ENCODE data around the gene RPS18. TPM values are rescaled to one million over a fixed set of nuclear protein-coding genes. Genes with fewer than 3 reads are reported as not detected.
A peak's percentile ranks its signal among the peaks of the same experiment; 100 is the strongest.

The RPS18 gene
- total and polyA plus RNA-seq, 2 of the 13 experiments (the other 11 are each of a cell fraction or from before 2014, with no cell fraction given): 3,896 to 5,806 TPM

DNA sequence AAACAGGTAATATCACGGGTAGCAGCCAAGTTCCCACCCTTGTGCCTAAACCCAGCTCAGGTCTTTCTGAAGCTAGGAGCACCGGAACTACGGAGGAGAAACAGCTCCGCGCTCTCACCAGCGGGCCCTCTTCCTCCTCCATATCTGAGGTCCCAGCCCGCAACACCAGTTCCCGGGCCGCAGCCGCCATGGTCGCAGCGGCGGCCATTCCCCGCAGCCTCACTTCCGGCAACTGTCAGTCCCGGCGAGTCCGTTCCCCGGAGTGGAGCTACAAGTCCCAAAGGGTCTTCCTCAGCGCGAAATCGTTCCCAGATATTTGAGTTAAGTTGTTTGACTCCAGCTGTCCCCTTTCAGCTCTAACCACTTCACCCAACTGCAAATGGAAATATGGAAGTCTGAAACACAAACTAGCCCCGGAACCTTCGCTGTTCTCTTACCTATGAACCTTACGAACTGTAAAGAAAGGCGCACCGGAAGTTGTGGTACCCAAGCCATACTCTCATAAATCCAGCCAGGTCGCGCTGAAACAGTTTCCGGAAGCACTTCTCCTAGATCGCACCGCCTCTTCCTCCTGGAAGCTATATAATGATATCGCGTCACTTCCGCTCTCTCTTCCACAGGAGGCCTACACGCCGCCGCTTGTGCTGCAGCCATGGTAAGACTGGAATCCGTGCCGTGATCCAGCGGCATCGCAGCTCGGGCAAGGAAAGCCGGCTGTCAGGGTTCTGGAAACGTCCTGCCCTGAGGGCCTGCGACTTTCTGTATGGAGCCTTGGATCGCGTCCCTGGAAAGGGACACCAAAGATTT, at the start of gene RPS18, which contains the start of gene VPS52 (continued):
- TF ChIP-seq ZSCAN12 (CRISPR knock-in tag; IDR thresholded peaks at IDR 0.05): peak; percentile 52; the same call in 1 of the 2 replicates
- no peak for TF ChIP-seq ZNF552 (CRISPR knock-in tag; IDR thresholded peaks at IDR 0.05; ENCODE audit: borderline replicate concordance)
- no peak for TF ChIP-seq MZF1 (CRISPR knock-in tag; IDR thresholded peaks at IDR 0.05; ENCODE audit: borderline replicate concordance)
- no peak; the same call in 1 of the 2 replicates for TF ChIP-seq MIXL1 (CRISPR knock-in tag; IDR thresholded peaks at IDR 0.05)
- peak; percentile 28; the same call in 1 of the 2 replicates for TF ChIP-seq ZNF83 (CRISPR knock-in tag; IDR thresholded peaks at IDR 0.05; ENCODE audit: borderline replicate concordance)
- peak; percentile 96 for TF ChIP-seq SAFB2 (CRISPR knock-in tag; IDR thresholded peaks at IDR 0.05; ENCODE audit: borderline replicate concordance, low read depth)
- TF ChIP-seq ZUFSP (CRISPR knock-in tag; IDR thresholded peaks at IDR 0.05; ENCODE audit: borderline replicate concordance): no peak
- TF ChIP-seq DMTF1 (CRISPR knock-in tag; IDR thresholded peaks at IDR 0.05): 0 out of 2 replicates have a peak, but pooled peaks have one; percentile 50
- TF ChIP-seq KAT7 (CRISPR knock-in tag; IDR thresholded peaks at IDR 0.05; ENCODE audit: borderline replicate concordance): peak; percentile 78
- TF ChIP-seq NFAT5 (CRISPR knock-in tag; IDR thresholded peaks at IDR 0.05): peak; percentile 73
- no peak for TF ChIP-seq RFX1 (IDR thresholded peaks at IDR 0.05)
- TF ChIP-seq ETV6 (CRISPR knock-in tag; conservative IDR thresholded peaks at IDR 0.05): peak; percentile 38; the same call in 1 of the 2 replicates
- TF ChIP-seq MTERF4 (CRISPR knock-in tag; IDR thresholded peaks at IDR 0.05): peak; percentile 88
- TF ChIP-seq ZNF230 (CRISPR knock-in tag; IDR thresholded peaks at IDR 0.05): peak; percentile 86
- TF ChIP-seq ZNF512 (CRISPR knock-in tag; IDR thresholded peaks at IDR 0.05): no peak
- TF ChIP-seq SYNCRIP (IDR thresholded peaks at IDR 0.05; ENCODE audit: insufficient read depth, low read depth, low read length): no peak

Measured in HepG2 (cell line).